Activated CD4-positive, alpha-beta T cell treated with anti-CD3 and anti-CD28 coated beads, Interleukin-2, amount 10 ng/mL, durations not matched to agents 7 days and 5 days (primary cell): Measurements from ENCODE around the gene ST6GALNAC3. TPM values are rescaled to one million over a fixed set of nuclear protein-coding genes. Genes with fewer than 3 reads are reported as not detected.
"Not testable (repeated sequence)": the region's sequence is repeated elsewhere in the genome, so short reads cannot be mapped to it uniquely, and the experiment has no call there.

Source experiments
- CTCF ChIA-PET: fragments of 350-600 bp; sonication (Branson Sonifier 250); formaldehyde crosslinking; loops from one replicate; lab custom pipeline; 2021; ENCODE audit warnings: antibody characterized with exemption; lab: Charles Lee
- POLR2A ChIA-PET: fragments of 350-600 bp; sonication (Branson Sonifier 250); formaldehyde crosslinking; loops from one replicate; lab custom pipeline; 2021; ENCODE audit warnings: antibody characterized with exemption; lab: Charles Lee
- DNase-seq: peaks from one replicate; pipeline ENCODE4 v3.0.0-alpha.2; 2020
- H3K27ac Mint-ChIP-seq: one replicate; pipeline ENCODE4 v1.8.0; 2021; ENCODE audit warnings: mild to moderate bottlenecking, moderate library complexity, mixed read lengths
- H3K27me3 Mint-ChIP-seq: one replicate; pipeline ENCODE4 v1.8.0; 2021; ENCODE audit warnings: mixed read lengths
- H3K36me3 Mint-ChIP-seq: one replicate; pipeline ENCODE4 v1.8.0; 2021; ENCODE audit warnings: low read depth, mixed read lengths
- H3K4me1 Mint-ChIP-seq: one replicate; pipeline ENCODE4 v1.8.0; 2021; ENCODE audit warnings: mixed read lengths
- H3K4me3 Mint-ChIP-seq: one replicate; pipeline ENCODE4 v1.8.0; 2021; ENCODE audit warnings: mild to moderate bottlenecking, moderate library complexity, mixed read lengths
- H3K9me3 Mint-ChIP-seq: one replicate; pipeline ENCODE4 v1.8.0; 2021; ENCODE audit warnings: mixed read lengths
- total RNA-seq, 2 experiments: library from RNA; stranded (reverse); gene quantifications; one replicate each; pipeline ENCODE4 v1.2.3, GENCODE V29; 2021

The ST6GALNAC3 gene
- total RNA-seq, 2 experiments from 2014 or later = 0.02 to 0.25 TPM

GRCh38 chr1:76341816-76342215 is 267.3 kb downstream of the ST6GALNAC3 start:
- H3K4me1 Mint-ChIP-seq, POLR2A ChIA-PET, H3K4me3 Mint-ChIP-seq, CTCF ChIA-PET, DNase-seq, H3K36me3 Mint-ChIP-seq, H3K27ac Mint-ChIP-seq, H3K27me3 Mint-ChIP-seq, H3K9me3 Mint-ChIP-seq: not testable (repeated sequence)

GRCh38 chr1:76343356-76343755 is 268.8 kb downstream of the ST6GALNAC3 start:
- H3K4me3 Mint-ChIP-seq = no peak overlapping the region
- ChIA-PET CTCF (interaction anchor here (1.0 kb wide), 1 partner anchor 12 kb away, joined by 3 read pairs; no protein-coding TSS in a partner anchor), POLR2A (no interaction called here)
- H3K27ac Mint-ChIP-seq = no peak overlapping the region
- peaks cover 7% of the 10 kb centered on the region for H3K4me1 Mint-ChIP-seq
- H3K27me3 Mint-ChIP-seq = no peaks in the 10 kb centered on the region
- DNase-seq = no peak
- H3K9me3 Mint-ChIP-seq = peaks cover 2% of the 10 kb centered on the region
- H3K36me3 Mint-ChIP-seq = no peaks in the 10 kb centered on the region

GRCh38 chr1:76351655-76352054 is 277.1 kb downstream of the ST6GALNAC3 start:
- no peak for DNase-seq
- H3K9me3 Mint-ChIP-seq = no peaks in the 10 kb centered on the region
- no peaks in the 10 kb centered on the region for H3K27me3 Mint-ChIP-seq
- H3K36me3 Mint-ChIP-seq = no peaks in the 10 kb centered on the region
- no peaks in the 10 kb centered on the region for H3K4me1 Mint-ChIP-seq
- H3K4me3 Mint-ChIP-seq = no peak overlapping the region
- no peak overlapping the region for H3K27ac Mint-ChIP-seq
- POLR2A ChIA-PET = no interaction called here
- CTCF ChIA-PET = no interaction called here

- H3K36me3 Mint-ChIP-seq = no peaks in the 10 kb centered on the region
- H3K4me3 Mint-ChIP-seq = no peak overlapping the region
- H3K4me1 Mint-ChIP-seq = no peaks in the 10 kb centered on the region
- ChIA-PET POLR2A (interaction anchor here (0.6 to 0.7 kb wide), 2 partner anchors 141 to 483 kb away, joined by 3 read pairs; no protein-coding TSS in a partner anchor), CTCF (interaction anchor here (0.6 to 1.3 kb wide), 2 partner anchors 21 to 32 kb away, joined by 3 to 4 read pairs; no protein-coding TSS in a partner anchor)
- no peaks in the 10 kb centered on the region for H3K9me3 Mint-ChIP-seq
- DNase-seq = no peak
- H3K27me3 Mint-ChIP-seq = no peaks in the 10 kb centered on the region
- no peak overlapping the region for H3K27ac Mint-ChIP-seq
Measured at GRCh38 chr1:76352741-76353435, 278.3 kb downstream of the ST6GALNAC3 start.

- no peak overlapping the region for H3K4me3 Mint-ChIP-seq
- no peaks in the 10 kb centered on the region for H3K27me3 Mint-ChIP-seq
- DNase-seq = no peak
- no peaks in the 10 kb centered on the region for H3K9me3 Mint-ChIP-seq
- no peaks in the 10 kb centered on the region for H3K36me3 Mint-ChIP-seq
- CTCF ChIA-PET = interaction anchor here (1.0 to 1.3 kb wide), 2 partner anchors 9 to 20 kb away, joined by 3 to 4 read pairs; no protein-coding TSS in a partner anchor
- POLR2A ChIA-PET = no interaction called here
- no peak overlapping the region for H3K27ac Mint-ChIP-seq
- H3K4me1 Mint-ChIP-seq = no peaks in the 10 kb centered on the region
Measured at GRCh38 chr1:76354236-76354635, 279.7 kb downstream of the ST6GALNAC3 start.

- H3K27ac Mint-ChIP-seq = no peak overlapping the region
Measured at GRCh38 chr1:76366726-76367125, 292.2 kb downstream of the ST6GALNAC3 start.

GRCh38 chr1:76371941-76372340 is 297.4 kb downstream of the ST6GALNAC3 start:
- ChIA-PET POLR2A (no interaction called here), CTCF (interaction anchor here (1.6 kb wide), 1 partner anchor 12 kb away, joined by 3 read pairs; no protein-coding TSS in a partner anchor)
- H3K9me3 Mint-ChIP-seq = no peaks in the 10 kb centered on the region
- no peak overlapping the region for H3K27ac Mint-ChIP-seq
- no peaks in the 10 kb centered on the region for H3K4me1 Mint-ChIP-seq
- no peak overlapping the region for H3K4me3 Mint-ChIP-seq
- H3K36me3 Mint-ChIP-seq = no peaks in the 10 kb centered on the region
- no peak for DNase-seq
- H3K27me3 Mint-ChIP-seq = no peaks in the 10 kb centered on the region

More at GRCh38 chr1:76366726-76367125, 292.2 kb downstream of the ST6GALNAC3 start:
- Mint-ChIP-seq H3K4me1 (no peaks in the 10 kb centered on the region), H3K9me3 (no peaks in the 10 kb centered on the region), H3K36me3 (no peaks in the 10 kb centered on the region), H3K4me3 (no peak overlapping the region), H3K27me3 (no peaks in the 10 kb centered on the region)
- DNase-seq = no peak
- ChIA-PET POLR2A (no interaction called here), CTCF (no interaction called here)

GRCh38 chr1:76374086-76374485 is 299.5 kb downstream of the ST6GALNAC3 start:
- Mint-ChIP-seq H3K4me1 (no peaks in the 10 kb centered on the region), H3K27me3 (no peaks in the 10 kb centered on the region), H3K9me3 (no peaks in the 10 kb centered on the region), H3K27ac (no peak overlapping the region), H3K4me3 (no peak overlapping the region), H3K36me3 (no peaks in the 10 kb centered on the region)
- DNase-seq = no peak
- ChIA-PET CTCF (interaction anchor here (1.2 kb wide), 1 partner anchor 20 kb away, joined by 4 read pairs; no protein-coding TSS in a partner anchor), POLR2A (no interaction called here)

- DNase-seq = no peak
- H3K36me3 Mint-ChIP-seq = no peaks in the 10 kb centered on the region
- ChIA-PET CTCF (interaction anchor here (0.5 kb wide), 1 partner anchor 69 kb away, joined by 3 read pairs; no protein-coding TSS in a partner anchor), POLR2A (no interaction called here)
- H3K27ac Mint-ChIP-seq = no peak overlapping the region
- no peaks in the 10 kb centered on the region for H3K4me1 Mint-ChIP-seq
- H3K4me3 Mint-ChIP-seq = no peak overlapping the region
- no peaks in the 10 kb centered on the region for H3K9me3 Mint-ChIP-seq
- no peaks in the 10 kb centered on the region for H3K27me3 Mint-ChIP-seq
Measured at GRCh38 chr1:76377247-76377646, 302.7 kb downstream of the ST6GALNAC3 start.

- DNase-seq = no peak
- POLR2A ChIA-PET = no interaction called here
- no peaks in the 10 kb centered on the region for H3K9me3 Mint-ChIP-seq
- no peaks in the 10 kb centered on the region for H3K4me1 Mint-ChIP-seq
- H3K36me3 Mint-ChIP-seq = no peaks in the 10 kb centered on the region
- no peak overlapping the region for H3K4me3 Mint-ChIP-seq
- CTCF ChIA-PET = no interaction called here
- H3K27ac Mint-ChIP-seq = no peak overlapping the region
- no peaks in the 10 kb centered on the region for H3K27me3 Mint-ChIP-seq
Measured at GRCh38 chr1:76379506-76379905, 305.0 kb downstream of the ST6GALNAC3 start.

GRCh38 chr1:76381450-76382097 is 307.0 kb downstream of the ST6GALNAC3 start:
- Mint-ChIP-seq H3K36me3 (no peaks in the 10 kb centered on the region), H3K4me1 (no peaks in the 10 kb centered on the region), H3K9me3 (no peaks in the 10 kb centered on the region), H3K27ac (no peak overlapping the region), H3K4me3 (no peak overlapping the region), H3K27me3 (no peaks in the 10 kb centered on the region)
- ChIA-PET POLR2A (no interaction called here), CTCF (no interaction called here)
- no peak for DNase-seq

- ChIA-PET POLR2A (no interaction called here), CTCF (no interaction called here)
- no peaks in the 10 kb centered on the region for H3K9me3 Mint-ChIP-seq
- H3K4me1 Mint-ChIP-seq = no peaks in the 10 kb centered on the region
- no peak for DNase-seq
- H3K27ac Mint-ChIP-seq = no peak overlapping the region
- no peak overlapping the region for H3K4me3 Mint-ChIP-seq
- H3K27me3 Mint-ChIP-seq = no peaks in the 10 kb centered on the region
- no peaks in the 10 kb centered on the region for H3K36me3 Mint-ChIP-seq
Measured at GRCh38 chr1:76388261-76388660, 313.7 kb downstream of the ST6GALNAC3 start.

- H3K4me1 Mint-ChIP-seq = no peaks in the 10 kb centered on the region
- DNase-seq = no peak
- POLR2A ChIA-PET = no interaction called here
- no peak overlapping the region for H3K27ac Mint-ChIP-seq
- no peak overlapping the region for H3K4me3 Mint-ChIP-seq
- H3K9me3 Mint-ChIP-seq = no peaks in the 10 kb centered on the region
- H3K36me3 Mint-ChIP-seq = no peaks in the 10 kb centered on the region
- H3K27me3 Mint-ChIP-seq = no peaks in the 10 kb centered on the region
- CTCF ChIA-PET = interaction anchor here (1.0 kb wide), 1 partner anchor 50 kb away, joined by 3 read pairs; no protein-coding TSS in a partner anchor
Measured at GRCh38 chr1:76390456-76390855, 315.9 kb downstream of the ST6GALNAC3 start.
